Keratinocyte (primary cell): ENCODE data around the gene P2RY2. TPM values are rescaled to one million over a fixed set of nuclear protein-coding genes. Genes with fewer than 3 reads are reported as not detected.

Experiments used
- DNase-seq: peaks from one replicate; pipeline ENCODE4 v3.0.0-alpha.2; 2011; ENCODE audit warnings: low read depth, missing footprints, low spot score
- FAIRE-seq: peaks from 2 replicates; lab custom pipeline; 2011; peaks lifted over from hg19 to GRCh38; lab: Jason Lieb, UNC
- H2AFZ ChIP-seq: 2 replicates; pipeline ENCODE4 v1.6.0; 2012; ENCODE audit warnings: low read length, control low read depth, inconsistent platforms; ENCODE audit not compliant: control insufficient read depth
- H3K27ac ChIP-seq: 2 replicates; pipeline ENCODE4 v1.5.1; 2011; ENCODE audit warnings: low read length; ENCODE audit not compliant: control insufficient read depth, insufficient read depth
- H3K27me3 ChIP-seq: 3 replicates; pipeline ENCODE4 v1.6.0; 2011; ENCODE audit warnings: low read length; ENCODE audit not compliant: control insufficient read depth, insufficient read depth; ENCODE audit errors: extremely low read depth
- H3K36me3 ChIP-seq, 2 experiments: 2 replicates in 1 of 2; 3 replicates in 1 of 2; pipeline ENCODE4 v1.5.1; 2011; ENCODE audit warnings: low read length in 2 of 2, mild to moderate bottlenecking in 1 of 2; ENCODE audit not compliant: control insufficient read depth in 2 of 2, insufficient read depth in 2 of 2; ENCODE audit errors: extremely low read depth in 1 of 2
- H3K4me1 ChIP-seq: 3 replicates; pipeline ENCODE4 v1.5.1; 2011; ENCODE audit warnings: low read length; ENCODE audit not compliant: control insufficient read depth, insufficient read depth; ENCODE audit errors: extremely low read depth
- H3K4me2 ChIP-seq: 3 replicates; pipeline ENCODE4 v1.6.0; 2011; ENCODE audit warnings: low read depth, low read length; ENCODE audit not compliant: control insufficient read depth, insufficient read depth; ENCODE audit errors: extremely low read depth
- H3K4me3 ChIP-seq, 3 experiments: fragments of 200-600 bp in 1 of 3; sonication (generic) in 1 of 3; 2 replicates in 2 of 3; 3 replicates in 1 of 3; pipeline ENCODE4 v1.5.1; 2011 to 2016; ENCODE audit warnings: low read length in 3 of 3, mild to moderate bottlenecking in 3 of 3, control low read depth in 2 of 3, inconsistent platforms in 1 of 3, low read depth in 1 of 3, mixed read lengths in 1 of 3, mixed run types in 1 of 3, moderate library complexity in 1 of 3; ENCODE audit not compliant: control insufficient read depth in 2 of 3, insufficient read depth in 2 of 3; ENCODE audit errors: extremely low read depth in 1 of 3
- H3K79me2 ChIP-seq: 2 replicates; pipeline ENCODE4 v1.6.0; 2012; ENCODE audit warnings: low read length; ENCODE audit not compliant: control insufficient read depth, insufficient read depth
- H3K9ac ChIP-seq: 3 replicates; pipeline ENCODE4 v1.6.0; 2011; ENCODE audit warnings: low read length; ENCODE audit not compliant: control insufficient read depth, insufficient read depth; ENCODE audit errors: extremely low read depth
- H3K9me1 ChIP-seq: 3 replicates; pipeline ENCODE4 v1.6.0; 2011; ENCODE audit warnings: low read length; ENCODE audit not compliant: control insufficient read depth, insufficient read depth; ENCODE audit errors: extremely low read depth
- H3K9me3 ChIP-seq: 2 replicates; pipeline ENCODE4 v1.5.1; 2012; ENCODE audit warnings: low read depth, low read length; ENCODE audit not compliant: control insufficient read depth
- H4K20me1 ChIP-seq: 3 replicates; pipeline ENCODE4 v1.6.0; 2011; ENCODE audit warnings: low read length; ENCODE audit not compliant: control insufficient read depth, insufficient read depth; ENCODE audit errors: extremely low read depth
- CTCF ChIP-seq, 3 experiments: IDR thresholded peaks in 1 of 3; conservative IDR thresholded peaks in 1 of 3; optimal IDR thresholded peaks in 1 of 3; 2 replicates in 2 of 3; 3 replicates in 1 of 3; pipeline versions ENCODE3 to v1.5.1; 2011; ENCODE audit warnings: low read length in 3 of 3, mild to moderate bottlenecking in 3 of 3, moderate library complexity in 2 of 3, control low read depth in 1 of 3, inconsistent platforms in 1 of 3; ENCODE audit not compliant: insufficient read depth in 2 of 3; ENCODE audit errors: extremely low read depth in 1 of 3
- EZH2 ChIP-seq: IDR thresholded peaks from one replicate; pipeline ENCODE4 v1.6.1; 2012; ENCODE audit warnings: inconsistent platforms, mild to moderate bottlenecking, low read length, moderate library complexity
- dilution Hi-C: fragments of 300-500 bp; cut with MboI; formaldehyde crosslinking; loops from one replicate; pipeline ENCODE4 v1.7.0; 2020; ENCODE audit warnings: low sequenced_read_pairs; ENCODE audit not compliant: extremely low pct_ligation_motif_present
- polyA plus RNA-seq, 5 experiments: library from polyadenylated mRNA; depleted of rRNA in 3 of 5; stranded (reverse) in 3 of 5; stranded (forward) in 1 of 5; unstranded in 1 of 5; fragments of >200 nt; gene quantifications; 1 replicate in 1 of 5; 2 replicates in 3 of 5; 3 replicates in 1 of 5; pipeline versions ENCODE4 v1.2.1 to v1.2.3, GENCODE V29; 2011 to 2012; ENCODE audit warnings: missing spikeins in 2 of 5, low read depth in 1 of 5, low replicate concordance in 1 of 5

P2RY2 gene
- polyA plus RNA-seq, 1 donor (not counting 4 experiments of a cell fraction or from before 2014, with no cell fraction given) = 5.1 TPM

DNA sequence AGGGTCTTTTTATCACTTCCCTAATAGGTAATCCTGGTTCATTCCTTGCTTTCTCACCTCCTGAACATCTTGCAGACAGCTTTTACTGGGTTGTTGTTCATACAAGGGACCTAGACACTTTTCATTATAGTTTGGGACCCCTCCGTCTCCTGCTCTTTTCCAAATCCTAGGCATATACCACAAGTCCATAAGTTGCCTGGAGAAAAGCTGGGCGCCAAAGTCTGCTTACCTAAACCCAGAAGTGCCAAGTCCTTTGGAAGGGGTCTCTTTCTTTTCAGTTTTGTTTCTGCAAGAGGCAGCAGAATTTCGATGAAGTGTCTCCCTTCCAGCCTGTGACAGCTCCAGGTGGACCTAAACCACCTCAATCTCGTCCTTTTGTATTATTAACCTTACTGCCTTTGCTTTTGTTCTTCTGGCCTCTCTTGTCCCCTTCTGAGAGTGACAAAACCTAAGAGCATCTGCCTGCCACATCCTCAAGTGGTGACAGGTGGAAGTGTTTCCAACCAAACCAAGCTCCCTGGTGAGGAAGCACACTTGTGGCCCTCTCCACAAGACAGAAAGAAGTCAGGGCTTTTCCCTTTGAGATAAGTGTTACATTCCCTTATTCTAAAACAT lies 34.6 kb downstream of the P2RY2 start:
- Histone ChIP-seq H3K79me2 (no peaks in the 10 kb centered on the region), H3K27ac (no peak overlapping the region), H3K36me3 (no peaks in the 10 kb centered on the region), H4K20me1 (no peaks in the 10 kb centered on the region), H3K4me3 (no peak overlapping the region), H2AFZ (peak overlapping the region; percentile 19), H3K9me3 (no peaks in the 10 kb centered on the region), H3K27me3 (no peaks in the 10 kb centered on the region), H3K4me2 (no peak overlapping the region), H3K9me1 (no peaks in the 10 kb centered on the region), H3K9ac (no peak overlapping the region), H3K4me1 (peaks cover 10% of the 10 kb centered on the region)
- TF ChIP-seq EZH2 = no peak
- TF ChIP-seq CTCF (optimal IDR thresholded peaks at IDR 0.05 in 1 of 3, IDR thresholded peaks at IDR 0.05 in 1 of 3, conservative IDR thresholded peaks at IDR 0.05 in 1 of 3; ENCODE audit: extremely low read depth in 1 of 3, insufficient read depth in 2 of 3, low read length in 3 of 3) = peak in 2 of 3 experiments; percentile 24 to 30
- dilution Hi-C loops = no loop called here
- no peak for FAIRE-seq
- DNase-seq = no peak

DNA sequence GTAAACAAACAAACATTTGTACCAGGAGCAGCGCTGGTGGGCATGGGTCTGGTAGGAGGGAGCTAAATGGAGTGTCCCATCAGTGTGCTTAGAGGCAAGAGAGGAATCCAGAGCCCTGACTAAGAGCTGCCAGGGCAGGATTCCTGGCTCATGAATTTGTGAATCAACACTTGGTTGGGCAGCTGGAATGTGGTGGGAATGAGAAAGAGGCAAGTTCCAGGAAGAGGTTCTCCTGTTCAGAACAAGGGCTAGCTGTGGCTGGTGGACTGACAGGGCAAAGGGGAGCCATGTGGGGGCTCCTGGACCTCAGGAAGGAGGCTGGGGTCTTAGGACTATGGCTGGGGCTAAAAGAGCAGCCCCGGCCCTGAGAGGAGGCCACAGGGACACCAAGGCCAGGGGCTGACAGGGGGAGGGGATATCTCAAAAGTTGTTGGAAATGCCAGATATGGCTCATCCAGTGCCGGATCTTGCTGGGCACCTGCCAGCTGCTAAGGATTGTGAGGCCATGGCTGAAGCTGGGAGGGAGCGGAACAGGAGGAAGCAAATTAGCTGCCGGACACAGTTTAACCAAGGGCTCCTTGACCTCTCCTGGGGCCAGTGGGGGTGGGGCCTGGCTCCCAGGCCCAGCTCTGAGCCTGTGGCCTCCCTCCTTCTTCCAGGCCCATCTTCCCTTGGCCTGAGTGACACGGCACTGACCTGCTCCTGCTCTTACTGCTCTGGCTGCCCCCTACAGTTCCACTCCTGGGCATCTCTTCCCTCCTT lies 39.4 kb downstream of the P2RY2 start:
- no peaks in the 10 kb centered on the region for H4K20me1 ChIP-seq

More for the DNA sequence above, 39.4 kb downstream of the P2RY2 start:
- H2AFZ ChIP-seq = peak overlapping the region; percentile 87
- peak overlapping the region; percentile 83 for H3K27ac ChIP-seq
- H3K4me1 ChIP-seq = peaks cover 16% of the 10 kb centered on the region
- dilution Hi-C loops = no loop called here
- peak overlapping the region; percentile 61 for H3K9ac ChIP-seq
- H3K79me2 ChIP-seq = no peaks in the 10 kb centered on the region
- no peaks in the 10 kb centered on the region for H3K27me3 ChIP-seq
- no peaks in the 10 kb centered on the region for H3K9me1 ChIP-seq
- FAIRE-seq (peak; percentile 69), DNase-seq (no peak)
- H3K9me3 ChIP-seq = no peaks in the 10 kb centered on the region
- peak overlapping the region; percentile 66 for H3K4me2 ChIP-seq
- peak overlapping the region in 1 of 3 experiments; percentile 27 for H3K4me3 ChIP-seq
- H3K36me3 ChIP-seq = no peaks in the 10 kb centered on the region
- TF ChIP-seq EZH2 (no peak), CTCF (optimal IDR thresholded peaks at IDR 0.05 in 1 of 3, IDR thresholded peaks at IDR 0.05 in 1 of 3, conservative IDR thresholded peaks at IDR 0.05 in 1 of 3; ENCODE audit: extremely low read depth in 1 of 3, insufficient read depth in 2 of 3, low read length in 3 of 3) (no peak)
